Colonic mucosa (tissue), 4 donors: ENCODE results near the gene NUDT14. TPM values are rescaled to one million over a fixed set of nuclear protein-coding genes. Genes with fewer than 3 reads are reported as not detected.
A peak's percentile ranks its signal among the peaks of the same experiment; 100 is the strongest.

Experiments
- DNase-seq: peaks from one replicate; pipeline ENCODE4 v3.0.0-alpha.2; 2020
- H3K27ac ChIP-seq: fragments of 200-600 bp; one replicate; pipeline ENCODE4 v1.8.0; 2021
- H3K27me3 ChIP-seq: fragments of 200-600 bp; one replicate; pipeline ENCODE4 v1.8.0; 2021
- H3K36me3 ChIP-seq: fragments of 200-600 bp; one replicate; pipeline ENCODE4 v1.8.0; 2021
- H3K4me1 ChIP-seq: fragments of 200-600 bp; one replicate; pipeline ENCODE4 v1.8.0; 2021; ENCODE audit warnings: mild to moderate bottlenecking
- H3K4me3 ChIP-seq: fragments of 200-600 bp; one replicate; pipeline ENCODE4 v1.8.0; 2021
- H3K9ac ChIP-seq, 2 donors: one replicate each; pipeline ENCODE4 v1.7.0; 2013; ENCODE audit warnings: control low read depth in 2 of 2, low read depth in 2 of 2, low read length in 2 of 2
- H3K9me3 ChIP-seq: fragments of 200-600 bp; one replicate; pipeline ENCODE4 v1.8.0; 2021
- intact Hi-C: fragments of 100-400 bp; cut with DNase I; formaldehyde crosslinking; loops from one replicate; pipeline ENCODE4 v1.14.1; 2022
- total RNA-seq, 2 donors: library from RNA; stranded (reverse); fragmentation: NEBNext Ultra II Directional in 1 of 2; extraction: Animal tissue kit (Norgen Biotek cat#: 25700) in 1 of 2; gene quantifications; one replicate each; pipeline ENCODE4 v1.2.1, GENCODE V29; 2021
- TF ChIP-seq, protein P1 (sequence below): fragments of 200-600 bp; IDR thresholded peaks from one replicate; pipeline ENCODE4 v1.8.0; 2022; ENCODE audit warnings: antibody characterized with exemption, mild to moderate bottlenecking
- donor health status: healthy.
- donor health status: DM: no; HTN: no; CAD: no.
- donor health status: DM: no; HTN: no; CAD: no.

Gene NUDT14
- total RNA-seq, 2 donors from 2014 or later, result 40.8 to 46.0 TPM

DNA sequence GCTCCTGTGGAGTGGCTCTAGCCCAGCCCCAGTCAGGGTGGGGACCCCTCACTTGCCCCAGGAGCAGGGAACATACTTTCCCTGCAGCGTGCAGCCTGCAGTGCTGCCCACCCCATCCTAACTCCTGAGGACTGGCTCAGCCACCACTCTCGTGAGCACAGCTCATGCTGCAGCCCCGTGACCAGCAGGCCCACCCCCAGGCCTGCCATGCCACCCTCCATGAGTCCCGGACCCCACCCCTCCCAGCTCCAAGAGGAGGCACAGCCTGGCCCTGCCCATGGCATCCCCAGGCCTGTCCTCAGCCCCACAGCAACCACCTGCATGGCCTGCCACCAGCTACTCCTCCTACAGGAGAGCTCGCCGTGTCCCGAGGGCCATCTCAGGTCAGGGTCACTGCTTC is 8.6 kb downstream of the NUDT14 start:
- intact Hi-C loops, result no loop called here
- Histone ChIP-seq H3K4me3 (no peak overlapping the region), H3K27ac (no peak overlapping the region), H3K36me3 (no peaks in the 10 kb centered on the region), H3K9me3 (no peaks in the 10 kb centered on the region), H3K27me3 (peaks cover 12% of the 10 kb centered on the region), H3K4me1 (peaks cover 3% of the 10 kb centered on the region), H3K9ac (no peak overlapping the region)
- TF ChIP-seq, protein P1, sequence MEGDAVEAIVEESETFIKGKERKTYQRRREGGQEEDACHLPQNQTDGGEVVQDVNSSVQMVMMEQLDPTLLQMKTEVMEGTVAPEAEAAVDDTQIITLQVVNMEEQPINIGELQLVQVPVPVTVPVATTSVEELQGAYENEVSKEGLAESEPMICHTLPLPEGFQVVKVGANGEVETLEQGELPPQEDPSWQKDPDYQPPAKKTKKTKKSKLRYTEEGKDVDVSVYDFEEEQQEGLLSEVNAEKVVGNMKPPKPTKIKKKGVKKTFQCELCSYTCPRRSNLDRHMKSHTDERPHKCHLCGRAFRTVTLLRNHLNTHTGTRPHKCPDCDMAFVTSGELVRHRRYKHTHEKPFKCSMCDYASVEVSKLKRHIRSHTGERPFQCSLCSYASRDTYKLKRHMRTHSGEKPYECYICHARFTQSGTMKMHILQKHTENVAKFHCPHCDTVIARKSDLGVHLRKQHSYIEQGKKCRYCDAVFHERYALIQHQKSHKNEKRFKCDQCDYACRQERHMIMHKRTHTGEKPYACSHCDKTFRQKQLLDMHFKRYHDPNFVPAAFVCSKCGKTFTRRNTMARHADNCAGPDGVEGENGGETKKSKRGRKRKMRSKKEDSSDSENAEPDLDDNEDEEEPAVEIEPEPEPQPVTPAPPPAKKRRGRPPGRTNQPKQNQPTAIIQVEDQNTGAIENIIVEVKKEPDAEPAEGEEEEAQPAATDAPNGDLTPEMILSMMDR, result no peak
- DNase-seq, result no peak

GRCh38 chr14:105171004-105171673 is 10.0 kb downstream of the NUDT14 start:
- DNase-seq, result no peak
- H3K27me3 ChIP-seq, result peaks cover 12% of the 10 kb centered on the region
- no peak overlapping the region for H3K27ac ChIP-seq
- H3K4me1 ChIP-seq, result peaks cover 3% of the 10 kb centered on the region
- H3K9me3 ChIP-seq, result no peaks in the 10 kb centered on the region
- H3K4me3 ChIP-seq, result no peak overlapping the region
- TF ChIP-seq, protein P1, result no peak
- no peaks in the 10 kb centered on the region for H3K36me3 ChIP-seq
- H3K9ac ChIP-seq, result no peak overlapping the region
- intact Hi-C loops, result no loop called here

GRCh38 chr14:105169776-105170655 is 11.1 kb downstream of the NUDT14 start:
- DNase-seq, result no peak
- Histone ChIP-seq H3K9ac (no peak overlapping the region), H3K36me3 (no peaks in the 10 kb centered on the region), H3K9me3 (no peaks in the 10 kb centered on the region), H3K4me1 (peaks cover 5% of the 10 kb centered on the region), H3K27ac (no peak overlapping the region), H3K27me3 (peaks cover 12% of the 10 kb centered on the region), H3K4me3 (no peak overlapping the region)
- intact Hi-C loops, result no loop called here
- TF ChIP-seq, protein P1, result no peak

GRCh38 chr14:105168979-105169507 is 12.1 kb downstream of the NUDT14 start:
- H3K4me1 ChIP-seq, result peaks cover 8% of the 10 kb centered on the region
- H3K9ac ChIP-seq, result no peak overlapping the region
- TF ChIP-seq, protein P1, result peak; percentile 29
- no peaks in the 10 kb centered on the region for H3K9me3 ChIP-seq
- H3K27ac ChIP-seq, result no peak overlapping the region
- H3K27me3 ChIP-seq, result peaks cover 12% of the 10 kb centered on the region
- H3K36me3 ChIP-seq, result no peaks in the 10 kb centered on the region
- intact Hi-C loops, result no loop called here
- no peak for DNase-seq
- H3K4me3 ChIP-seq, result peak overlapping the region; percentile 22

- H3K4me3 ChIP-seq, result peak within 1 kb of the TSS; percentile 31
- TF ChIP-seq, protein P1, result no peak
- DNase-seq, result peak; percentile 53
- no peak within 1 kb of the TSS for H3K9ac ChIP-seq
- no peak within 1 kb of the TSS for H3K27ac ChIP-seq
- intact Hi-C loops, result no loop called here
- H3K4me1 ChIP-seq, result peaks cover 8% of the 10 kb centered on the region
- no peaks in the 10 kb centered on the region for H3K36me3 ChIP-seq
- H3K27me3 ChIP-seq, result peaks cover 12% of the 10 kb centered on the region
- no peaks in the 10 kb centered on the region for H3K9me3 ChIP-seq
Measured at GRCh38 chr14:105168496-105168978, 12.6 kb downstream of the NUDT14 start, which contains the start of gene JAG2. Gene JAG2 (minus strand): TSS chr14:105168776. CDS start chr14:105168420, 356 bp downstream.
